Calu3 (cell line): ENCODE data around the gene SPIRE2. TPM values are rescaled to one million over a fixed set of nuclear protein-coding genes. Genes with fewer than 3 reads are reported as not detected.
"Not testable (repeated sequence)": the region's sequence is repeated elsewhere in the genome, so short reads cannot be mapped to it uniquely, and the experiment has no call there.

Experiments used
- BruUV-seq: library from RNA; stranded (reverse); fragments of 400-500 nt; replicated peaks from 2 replicates; lab custom pipeline; 2021; lab: Mats Ljungman, UMichigan
- CTCF ChIA-PET: fragments of 300-600 bp; sonication (Branson Sonifier 250); formaldehyde crosslinking; loops from one replicate; lab custom pipeline; 2022; ENCODE audit warnings: antibody characterized with exemption; lab: Charles Lee
- DNase-seq: peaks from one replicate; pipeline ENCODE4 v3.0.0; 2022
- H3K27ac Mint-ChIP-seq: one replicate; pipeline ENCODE4 v1.8.0; 2022; ENCODE audit warnings: mixed read lengths; ENCODE audit not compliant: unreplicated experiment
- H3K27me3 Mint-ChIP-seq: one replicate; pipeline ENCODE4 v1.8.0; 2022; ENCODE audit warnings: mixed read lengths; ENCODE audit not compliant: unreplicated experiment
- H3K36me3 Mint-ChIP-seq: one replicate; pipeline ENCODE4 v1.8.0; 2022; ENCODE audit warnings: mild to moderate bottlenecking, moderate library complexity, mixed read lengths; ENCODE audit not compliant: insufficient read depth, unreplicated experiment
- H3K4me1 Mint-ChIP-seq: one replicate; pipeline ENCODE4 v1.8.0; 2022; ENCODE audit warnings: mild to moderate bottlenecking, low read depth, mixed read lengths; ENCODE audit not compliant: unreplicated experiment
- H3K4me3 Mint-ChIP-seq: one replicate; pipeline ENCODE4 v1.8.0; 2022; ENCODE audit warnings: mild to moderate bottlenecking, low read depth, moderate library complexity, mixed read lengths; ENCODE audit not compliant: unreplicated experiment
- H3K9me3 Mint-ChIP-seq: one replicate; pipeline ENCODE4 v1.8.0; 2022; ENCODE audit warnings: low read depth, mixed read lengths; ENCODE audit not compliant: unreplicated experiment
- CTCF ChIP-seq: fragments of 200-600 bp; IDR thresholded peaks from one replicate; pipeline ENCODE4 v1.8.0; 2022; ENCODE audit warnings: antibody characterized with exemption; ENCODE audit not compliant: unreplicated experiment
- intact Hi-C: fragments of 100-400 bp; cut with micrococcal nuclease; formaldehyde crosslinking; loops from one replicate; pipeline ENCODE4 v1.10.0; 2022; ENCODE audit not compliant: unreplicated experiment
- total RNA-seq: library from RNA; stranded (reverse); gene quantifications from 2 replicates; pipeline ENCODE4 v1.2.3, GENCODE V29; 2022

SPIRE2 gene
- total RNA-seq, 1 experiment from 2014 or later = 46.3 TPM

DNA sequence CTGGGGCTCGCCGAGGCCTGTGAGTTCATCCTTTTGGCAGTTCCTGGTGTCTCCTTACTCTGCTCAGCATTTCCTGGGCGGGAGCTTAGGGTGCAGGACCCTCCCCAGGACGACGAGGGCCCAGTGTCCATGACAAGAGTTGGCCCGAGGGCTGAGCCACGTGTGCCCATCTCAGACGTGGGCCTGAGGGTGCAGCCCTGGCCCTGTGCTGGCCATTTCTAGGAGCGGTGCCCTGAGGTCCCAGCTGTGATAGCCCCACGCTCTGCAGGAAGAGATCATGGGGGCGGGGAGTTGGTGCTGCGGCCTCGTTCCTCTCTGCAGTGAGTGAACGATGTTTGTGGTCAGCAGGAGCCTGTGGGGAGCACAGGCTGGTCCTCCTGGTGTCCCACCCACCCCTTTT is 84.4 kb downstream of the SPIRE2 start:
- H3K4me3 Mint-ChIP-seq = no peak overlapping the region
- H3K36me3 Mint-ChIP-seq = peaks cover 79% of the 10 kb centered on the region
- intact Hi-C loops = no loop called here

DNA sequence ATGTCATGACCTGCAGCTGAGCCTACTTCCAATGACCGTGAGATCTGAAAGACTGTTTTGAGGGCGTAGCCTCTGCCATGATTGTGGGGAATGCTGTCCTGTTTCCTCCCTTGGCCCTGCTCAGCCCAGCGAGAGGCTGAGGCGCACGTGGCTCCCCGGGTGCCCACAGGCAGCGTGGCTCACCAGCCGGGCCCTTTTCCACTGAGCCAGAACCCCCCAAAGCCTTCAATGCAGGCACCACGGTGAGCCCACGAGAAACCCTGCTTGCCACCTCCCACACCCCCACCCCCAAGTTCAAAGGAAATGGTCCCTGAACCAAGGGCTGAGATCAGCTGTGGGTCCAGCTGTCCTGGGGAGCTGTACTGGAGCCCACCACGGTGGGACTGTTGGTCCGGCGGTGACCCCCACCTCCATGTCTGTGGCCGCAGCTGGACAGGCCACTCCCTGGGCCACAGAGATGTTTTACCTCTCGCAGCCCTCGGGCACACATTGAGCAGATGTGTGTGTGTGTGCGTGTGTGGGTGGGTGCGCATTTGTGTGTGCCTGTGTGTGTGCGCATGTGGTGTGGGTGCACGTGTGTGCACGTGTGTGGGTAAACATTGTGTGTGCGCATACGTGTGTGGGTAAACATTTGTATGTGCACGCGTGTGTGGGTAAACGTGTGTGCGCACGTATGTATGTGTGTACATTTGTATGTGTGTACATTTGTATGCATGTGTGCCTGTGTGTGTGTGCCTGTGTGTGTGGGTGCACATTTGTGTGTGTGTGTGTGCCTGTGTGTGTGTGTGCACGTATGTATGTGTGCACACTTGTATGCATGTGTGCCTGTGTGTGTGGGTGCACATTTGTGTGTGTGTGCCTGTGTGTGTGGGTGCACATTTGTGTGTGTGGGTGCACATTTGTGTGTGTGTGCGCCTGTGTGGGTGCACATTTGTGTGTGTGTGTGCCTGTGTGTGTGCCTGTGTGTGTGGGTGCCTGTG is 85.4 kb downstream of the SPIRE2 start:
- CTCF ChIA-PET = no interaction called here
- Mint-ChIP-seq H3K4me3 (peak overlapping the region; percentile 28), H3K4me1 (peaks cover 12% of the 10 kb centered on the region), H3K9me3 (no peaks in the 10 kb centered on the region), H3K27ac (peak overlapping the region; percentile 39), H3K27me3 (no peaks in the 10 kb centered on the region), H3K36me3 (peaks cover 89% of the 10 kb centered on the region)
- intact Hi-C loops = no loop called here
- BruUV-seq = no TSS peak
- TF ChIP-seq CTCF = no peak
- no peak for DNase-seq

More for the DNA sequence above, 84.4 kb downstream of the SPIRE2 start:
- Mint-ChIP-seq H3K27ac (peak overlapping the region; percentile 39), H3K4me1 (peaks cover 1% of the 10 kb centered on the region), H3K9me3 (no peaks in the 10 kb centered on the region), H3K27me3 (no peaks in the 10 kb centered on the region)
- CTCF ChIA-PET = no interaction called here
- TF ChIP-seq CTCF = no peak
- BruUV-seq = no TSS peak
- DNase-seq = no peak

- H3K27me3 Mint-ChIP-seq, CTCF ChIA-PET, H3K9me3 Mint-ChIP-seq, BruUV-seq, H3K27ac Mint-ChIP-seq, intact Hi-C loops, DNase-seq: not testable (repeated sequence)
- peaks cover 89% of the 10 kb centered on the region for H3K36me3 Mint-ChIP-seq
- peaks cover 15% of the 10 kb centered on the region for H3K4me1 Mint-ChIP-seq
- H3K4me3 Mint-ChIP-seq = peak overlapping the region; percentile 28
Observed at GRCh38 chr16:89914642-89915285, 86.5 kb downstream of the SPIRE2 start.

DNA sequence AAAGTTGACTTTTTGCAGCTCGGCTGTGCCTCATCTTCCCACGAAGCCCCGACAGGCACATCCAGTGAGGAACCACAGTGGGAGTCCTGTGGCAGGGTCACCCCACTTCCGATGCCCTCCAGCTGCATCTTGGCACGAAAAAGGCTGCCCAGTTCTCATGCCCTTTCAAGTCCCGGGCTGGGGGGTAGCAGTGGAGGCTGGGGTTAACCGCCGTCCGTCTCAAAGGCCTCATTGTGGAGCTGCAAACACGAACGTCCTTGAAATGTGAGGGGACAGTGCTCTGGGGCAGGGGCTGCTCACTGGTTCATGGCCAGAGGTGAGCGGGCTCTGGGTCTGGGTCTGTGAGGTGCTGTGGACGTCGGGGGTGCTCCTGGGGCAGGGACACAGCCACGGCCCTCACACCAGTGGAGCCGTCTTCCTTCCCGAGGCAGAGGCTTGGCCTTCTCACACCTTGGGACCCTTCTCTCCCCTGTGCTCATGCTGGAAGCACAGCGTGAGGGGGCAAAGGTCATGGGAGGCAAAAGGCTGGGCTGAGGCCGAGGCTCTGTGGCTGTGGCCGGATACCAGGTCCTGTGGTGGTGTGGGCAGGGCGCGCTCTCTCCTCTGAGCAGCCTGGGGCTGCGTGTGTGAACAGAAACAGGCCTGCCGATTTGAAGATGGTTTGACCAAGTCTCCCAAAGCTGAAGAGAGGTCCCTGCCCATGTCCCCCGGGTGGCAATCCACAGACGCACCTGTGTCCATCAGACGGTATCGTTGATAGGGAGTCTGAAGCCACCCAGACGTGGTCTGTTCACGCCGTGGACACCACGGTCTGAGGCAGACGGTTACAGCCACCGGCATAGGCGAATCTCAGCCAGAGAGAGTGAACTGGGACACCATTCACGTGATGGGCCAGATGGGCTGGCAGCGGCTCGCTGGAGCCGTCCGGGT is 87.3 kb downstream of the SPIRE2 start:
- BruUV-seq = no TSS peak
- no peak for DNase-seq
- H3K4me3 Mint-ChIP-seq = no peak overlapping the region
- H3K27ac Mint-ChIP-seq = peak overlapping the region; percentile 52
- H3K9me3 Mint-ChIP-seq = no peaks in the 10 kb centered on the region
- intact Hi-C loops = no loop called here
- no peaks in the 10 kb centered on the region for H3K27me3 Mint-ChIP-seq
- CTCF ChIA-PET = no interaction called here
- no peak for TF ChIP-seq CTCF
- peaks cover 88% of the 10 kb centered on the region for H3K36me3 Mint-ChIP-seq
- peaks cover 15% of the 10 kb centered on the region for H3K4me1 Mint-ChIP-seq
